K562 (cell line): ENCODE measurements around the gene KAZALD1. TPM values are rescaled to one million over a fixed set of nuclear protein-coding genes. Genes with fewer than 3 reads are reported as not detected.

Experiments
- BCLAF1 ChIP-seq, 2 experiments: fragments of 450-650 bp in 1 of 2; IDR thresholded peaks; 2 replicates each; pipeline ENCODE4 v1.6.1; 2011 to 2017; ENCODE audit warnings: low read depth in 2 of 2, antibody characterized with exemption in 1 of 2, borderline replicate concordance in 1 of 2, low read length in 1 of 2, mild to moderate bottlenecking in 1 of 2, mixed read lengths in 1 of 2; ENCODE audit not compliant: control insufficient read depth in 1 of 2
- CTCFL ChIP-seq: IDR thresholded peaks from 2 replicates; pipeline ENCODE4 v1.6.1; 2011; ENCODE audit warnings: borderline replicate concordance, low read depth, mild to moderate bottlenecking, moderate library complexity, low read length; ENCODE audit not compliant: insufficient read depth, poor library complexity, severe bottlenecking
- EP400 ChIP-seq: fragments of 450-650 bp; IDR thresholded peaks from 2 replicates; pipeline ENCODE4 v1.6.1; 2017; ENCODE audit warnings: antibody characterized with exemption, mild to moderate bottlenecking, moderate library complexity
- EZH2 ChIP-seq: IDR thresholded peaks from 2 replicates; pipeline ENCODE4 v1.6.1; 2012; ENCODE audit warnings: low read depth, mild to moderate bottlenecking, inconsistent platforms, low read length, borderline replicate concordance
- FOS ChIP-seq: IDR thresholded peaks from 3 replicates; pipeline ENCODE4 v1.6.1; 2011; ENCODE audit not compliant: insufficient read length; ENCODE audit errors: extremely low read depth
- ILK ChIP-seq: fragments of 450-650 bp; IDR thresholded peaks from 2 replicates; pipeline ENCODE4 v1.6.1; 2016; ENCODE audit warnings: missing genetic modification characterization, low read depth, mild to moderate bottlenecking, missing compliant biosample characterization, moderate library complexity, borderline replicate concordance
- KAT7 ChIP-seq: sonication (generic); formaldehyde crosslinking; IDR thresholded peaks from 2 replicates; pipeline ENCODE4 v1.8.0; 2022; ENCODE audit warnings: missing genetic modification reagents, mild to moderate bottlenecking, borderline replicate concordance
- LARP7 ChIP-seq: fragments of 450-650 bp; IDR thresholded peaks from 2 replicates; pipeline ENCODE4 v1.6.1; 2016
- NR3C1 ChIP-seq: sonication (generic); formaldehyde crosslinking; IDR thresholded peaks from 2 replicates; pipeline ENCODE4 v1.8.1; 2022; ENCODE audit warnings: missing genetic modification reagents
- RAD21 ChIP-seq, 2 experiments: fragments of 250-450 bp in 1 of 2; fragments of 450-650 bp in 1 of 2; sonication (Bioruptor Pico) in 1 of 2; formaldehyde crosslinking in 1 of 2; IDR thresholded peaks in 1 of 2; conservative IDR thresholded peaks in 1 of 2; 2 replicates each; pipeline versions ENCODE4 v1.4.0 to v1.8.0; 2020 to 2022; ENCODE audit warnings: mild to moderate bottlenecking in 2 of 2, moderate library complexity in 1 of 2
- RFX7 ChIP-seq: fragments of 250-450 bp; sonication (Bioruptor Pico); IDR thresholded peaks from 2 replicates; pipeline ENCODE4 v1.5.1; 2021; ENCODE audit warnings: mild to moderate bottlenecking
- RHOXF2B ChIP-seq: fragments of 250-450 bp; sonication (Bioruptor Pico); conservative IDR thresholded peaks from 2 replicates; pipeline ENCODE4 v1.5.1; 2021
- STAT6 ChIP-seq: sonication (generic); formaldehyde crosslinking; IDR thresholded peaks from 2 replicates; pipeline ENCODE4 v1.8.1; 2023; ENCODE audit warnings: mild to moderate bottlenecking, missing genetic modification reagents
- TEAD2 ChIP-seq: fragments of 450-650 bp; IDR thresholded peaks from 2 replicates; pipeline ENCODE4 v1.6.1; 2016; ENCODE audit warnings: missing genetic modification characterization, control low read depth, missing compliant biosample characterization
- ZNF224 ChIP-seq: sonication (generic); formaldehyde crosslinking; IDR thresholded peaks from 2 replicates; pipeline ENCODE4 v1.8.0; 2022; ENCODE audit warnings: mild to moderate bottlenecking, missing genetic modification reagents
- polyA plus RNA-seq, 8 experiments: library from polyadenylated mRNA; depleted of rRNA in 4 of 8; stranded (reverse) in 5 of 8; unstranded in 3 of 8; fragments of >200 nt; fragmentation: Nextera tagmentation in 2 of 8; fragmentation: Illumina TruSeq in 1 of 8; extraction: Ambion mirVana in 2 of 8; extraction: Trizol in 1 of 8; gene quantifications; 2 replicates each; pipeline versions ENCODE4 v1.2.1 to v1.2.3, GENCODE V29; 2011 to 2014; ENCODE audit warnings: inconsistent platforms in 1 of 8, missing spikeins in 1 of 8
- total RNA-seq, 7 experiments: library from RNA; depleted of rRNA in 6 of 7; stranded (reverse); fragments of >200 nt in 6 of 7; fragmentation: Illumina TruSeq in 2 of 7; extraction: Trizol in 2 of 7; gene quantifications; 2 replicates each; pipeline versions ENCODE4 v1.2.1 to v1.2.3, GENCODE V29; 2011 to 2021; ENCODE audit warnings: low replicate concordance in 1 of 7
- TF ChIP-seq, protein P1 (sequence below), 3 experiments: IDR thresholded peaks in 2 of 3; conservative IDR thresholded peaks in 1 of 3; 2 replicates each; pipeline ENCODE4 v1.5.1; 2011 to 2012; ENCODE audit warnings: low read length in 3 of 3, mild to moderate bottlenecking in 3 of 3, control low read depth in 2 of 3, improper control_type of control experiment in 1 of 3, inconsistent platforms in 1 of 3, low read depth in 1 of 3, mixed read lengths in 1 of 3, moderate library complexity in 1 of 3; ENCODE audit not compliant: insufficient read depth in 2 of 3

The KAZALD1 gene
- total and polyA plus RNA-seq, 9 of the 15 experiments (the other 6 are each of a cell fraction or from before 2014, with no cell fraction given) = 0.15 to 10.0 (median 4.9) TPM

DNA sequence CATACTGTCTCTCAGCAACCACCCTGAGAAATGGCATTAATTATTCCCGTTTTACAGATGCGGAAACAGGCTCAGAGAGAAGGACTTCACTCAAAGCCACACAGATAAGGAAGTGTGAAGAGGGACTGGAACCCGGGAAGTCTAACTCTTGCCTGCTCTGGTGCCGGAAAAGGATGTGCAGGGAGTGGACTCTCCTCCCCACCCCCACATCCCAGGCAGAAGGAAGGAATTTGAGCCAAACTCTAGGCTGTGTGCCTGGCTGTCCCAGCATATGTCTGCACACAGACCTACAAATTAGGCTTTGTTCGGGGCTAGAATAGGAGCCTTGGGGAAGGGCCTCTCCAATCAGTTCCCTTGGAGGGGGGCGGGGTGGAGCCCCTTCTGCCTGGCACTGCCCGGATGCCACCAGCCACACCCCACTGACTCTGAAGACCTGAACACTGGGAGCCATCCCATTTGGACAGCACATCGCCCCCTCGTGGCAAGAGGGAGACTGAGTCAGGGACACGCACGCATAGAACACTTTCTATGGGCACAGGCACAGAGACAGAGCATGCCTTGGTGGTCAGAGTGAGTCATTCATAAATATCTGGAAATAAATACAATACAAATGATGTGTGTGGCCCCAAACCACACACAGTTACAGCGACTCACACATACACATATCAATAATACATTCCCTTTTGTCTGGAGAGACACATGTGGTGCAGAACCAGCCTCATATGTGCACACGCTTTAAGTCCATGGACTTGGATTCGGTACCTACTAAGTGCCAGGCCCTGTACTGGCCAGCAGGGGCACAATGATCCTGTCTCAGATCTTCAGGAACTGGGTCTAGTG is 49.0 kb upstream of the KAZALD1 start (continued):
- TF ChIP-seq STAT6 (CRISPR knock-in tag) (no peak), LARP7 (no peak), BCLAF1 (IDR thresholded peaks at IDR 0.05; ENCODE audit: borderline replicate concordance in 1 of 2, control insufficient read depth in 1 of 2, low read depth in 2 of 2, low read length in 1 of 2) (no peak), TEAD2 (tag) (no peak), CTCFL (peak; percentile 17), NR3C1 (no peak), ILK (tag) (no peak), RFX7 (CRISPR knock-in tag) (no peak), RHOXF2B (CRISPR knock-in tag) (no peak), FOS (no peak), KAT7 (CRISPR knock-in tag) (no peak), RAD21 (CRISPR knock-in tag; conservative IDR thresholded peaks at IDR 0.05 in 1 of 2, IDR thresholded peaks at IDR 0.05 in 1 of 2) (peak; percentile 19 to 56; a peak in 2 of 4 replicates), EZH2 (no peak), ZNF224 (CRISPR knock-in tag) (no peak), EP400 (no peak)
- TF ChIP-seq, protein P1, sequence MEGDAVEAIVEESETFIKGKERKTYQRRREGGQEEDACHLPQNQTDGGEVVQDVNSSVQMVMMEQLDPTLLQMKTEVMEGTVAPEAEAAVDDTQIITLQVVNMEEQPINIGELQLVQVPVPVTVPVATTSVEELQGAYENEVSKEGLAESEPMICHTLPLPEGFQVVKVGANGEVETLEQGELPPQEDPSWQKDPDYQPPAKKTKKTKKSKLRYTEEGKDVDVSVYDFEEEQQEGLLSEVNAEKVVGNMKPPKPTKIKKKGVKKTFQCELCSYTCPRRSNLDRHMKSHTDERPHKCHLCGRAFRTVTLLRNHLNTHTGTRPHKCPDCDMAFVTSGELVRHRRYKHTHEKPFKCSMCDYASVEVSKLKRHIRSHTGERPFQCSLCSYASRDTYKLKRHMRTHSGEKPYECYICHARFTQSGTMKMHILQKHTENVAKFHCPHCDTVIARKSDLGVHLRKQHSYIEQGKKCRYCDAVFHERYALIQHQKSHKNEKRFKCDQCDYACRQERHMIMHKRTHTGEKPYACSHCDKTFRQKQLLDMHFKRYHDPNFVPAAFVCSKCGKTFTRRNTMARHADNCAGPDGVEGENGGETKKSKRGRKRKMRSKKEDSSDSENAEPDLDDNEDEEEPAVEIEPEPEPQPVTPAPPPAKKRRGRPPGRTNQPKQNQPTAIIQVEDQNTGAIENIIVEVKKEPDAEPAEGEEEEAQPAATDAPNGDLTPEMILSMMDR (IDR thresholded peaks at IDR 0.05 in 2 of 3, conservative IDR thresholded peaks at IDR 0.05 in 1 of 3; ENCODE audit: insufficient read depth in 2 of 3, low read depth in 1 of 3, low read length in 3 of 3) = peak; percentile 69 to 82 (median 72)
